ENCODE results near the gene PTPN11. TPM values are rescaled to one million over a fixed set of nuclear protein-coding genes. Genes with fewer than 3 reads are reported as not detected.

PTPN11 gene
- total and polyA plus RNA-seq, 2 of the 8 experiments (the other 6 are each of a cell fraction or from before 2014, with no cell fraction given), result 28.3 to 133 TPM

- no peak for TF ChIP-seq E2F6 (IDR thresholded peaks at IDR 0.05)
- TF ChIP-seq TAF1 (IDR thresholded peaks at IDR 0.05; ENCODE audit: low read depth, low read length), result no peak
These were observed 127.6 kb downstream of the PTPN11 start (continued) for GRCh38 chr12:112546339-112546738.
